Measurements from ENCODE around the gene COL6A1. TPM values are rescaled to one million over a fixed set of nuclear protein-coding genes. Genes with fewer than 3 reads are reported as not detected.

Gene COL6A1
- total RNA-seq, 6 experiments from 2014 or later, result 350 to 415 (median 382) TPM

- H3K4me1 Mint-ChIP-seq (ENCODE audit: low read depth), result no peaks in the 10 kb centered on the region; the same call in 1 of the 2 replicates
- H3K36me3 Mint-ChIP-seq (ENCODE audit: low read depth), result peaks cover 6% of the 10 kb centered on the region
- no peak overlapping the region for H3K4me3 Mint-ChIP-seq
- TF ChIP-seq, protein P1, sequence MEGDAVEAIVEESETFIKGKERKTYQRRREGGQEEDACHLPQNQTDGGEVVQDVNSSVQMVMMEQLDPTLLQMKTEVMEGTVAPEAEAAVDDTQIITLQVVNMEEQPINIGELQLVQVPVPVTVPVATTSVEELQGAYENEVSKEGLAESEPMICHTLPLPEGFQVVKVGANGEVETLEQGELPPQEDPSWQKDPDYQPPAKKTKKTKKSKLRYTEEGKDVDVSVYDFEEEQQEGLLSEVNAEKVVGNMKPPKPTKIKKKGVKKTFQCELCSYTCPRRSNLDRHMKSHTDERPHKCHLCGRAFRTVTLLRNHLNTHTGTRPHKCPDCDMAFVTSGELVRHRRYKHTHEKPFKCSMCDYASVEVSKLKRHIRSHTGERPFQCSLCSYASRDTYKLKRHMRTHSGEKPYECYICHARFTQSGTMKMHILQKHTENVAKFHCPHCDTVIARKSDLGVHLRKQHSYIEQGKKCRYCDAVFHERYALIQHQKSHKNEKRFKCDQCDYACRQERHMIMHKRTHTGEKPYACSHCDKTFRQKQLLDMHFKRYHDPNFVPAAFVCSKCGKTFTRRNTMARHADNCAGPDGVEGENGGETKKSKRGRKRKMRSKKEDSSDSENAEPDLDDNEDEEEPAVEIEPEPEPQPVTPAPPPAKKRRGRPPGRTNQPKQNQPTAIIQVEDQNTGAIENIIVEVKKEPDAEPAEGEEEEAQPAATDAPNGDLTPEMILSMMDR (IDR thresholded peaks at IDR 0.05), result no peak
- H3K27ac Mint-ChIP-seq, result no peak overlapping the region
- no peaks in the 10 kb centered on the region for H3K9me3 Mint-ChIP-seq
- H3K27me3 Mint-ChIP-seq (ENCODE audit: insufficient read depth), result no peaks in the 10 kb centered on the region; the same call in none of the 2 replicates
- DNase-seq, result no peak
These were observed 16.1 kb downstream of the COL6A1 start for GRCh38 chr21:45997495-45998275.

GRCh38 chr21:45998276-45998701 is 16.7 kb downstream of the COL6A1 start:
- peaks cover 6% of the 10 kb centered on the region for H3K36me3 Mint-ChIP-seq (ENCODE audit: low read depth)
- H3K4me3 Mint-ChIP-seq, result no peak overlapping the region
- no peak for DNase-seq
- peaks cover 4% of the 10 kb centered on the region for H3K27me3 Mint-ChIP-seq (ENCODE audit: insufficient read depth)
- no peaks in the 10 kb centered on the region; the same call in 1 of the 2 replicates for H3K4me1 Mint-ChIP-seq (ENCODE audit: low read depth)
- no peak overlapping the region for H3K27ac Mint-ChIP-seq
- H3K9me3 Mint-ChIP-seq, result no peaks in the 10 kb centered on the region
- TF ChIP-seq, protein P1 (IDR thresholded peaks at IDR 0.05), result no peak

GRCh38 chr21:45998871-45999580 is 17.5 kb downstream of the COL6A1 start:
- Mint-ChIP-seq H3K27me3 (ENCODE audit: insufficient read depth) (peaks cover 4% of the 10 kb centered on the region), H3K27ac (no peak overlapping the region), H3K4me1 (ENCODE audit: low read depth) (no peaks in the 10 kb centered on the region; the same call in 1 of the 2 replicates), H3K4me3 (no peak overlapping the region), H3K9me3 (no peaks in the 10 kb centered on the region), H3K36me3 (ENCODE audit: low read depth) (peaks cover 6% of the 10 kb centered on the region)
- no peak for DNase-seq
- TF ChIP-seq, protein P1 (IDR thresholded peaks at IDR 0.05), result no peak

DNA sequence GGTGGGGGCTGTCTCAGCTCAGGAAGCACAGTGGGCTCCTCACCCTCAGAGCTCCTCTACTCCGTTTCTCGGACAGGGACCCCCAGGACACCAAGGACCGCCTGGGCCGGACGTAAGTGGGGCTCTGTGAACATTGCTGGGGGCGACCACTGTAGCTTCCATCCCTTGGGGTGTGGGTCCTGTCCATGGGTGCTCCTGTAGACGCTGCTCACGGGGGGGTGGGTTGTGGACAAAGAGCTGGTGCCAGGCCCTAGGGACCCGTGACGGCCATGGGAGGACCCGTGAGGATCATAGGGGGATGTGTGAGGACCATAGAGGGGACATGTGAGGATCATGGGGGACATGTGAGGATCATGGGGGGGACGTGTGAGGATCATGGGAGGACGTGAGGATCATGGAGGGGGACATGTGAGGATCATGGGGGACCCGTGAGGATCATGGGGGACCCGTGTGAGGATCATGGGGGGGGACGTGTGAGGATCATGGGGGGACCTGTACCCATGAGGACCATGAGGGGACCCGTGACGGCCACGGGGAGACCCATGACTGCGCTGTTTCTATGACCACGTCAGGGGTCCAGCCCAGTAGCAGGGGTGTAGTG is 18.1 kb downstream of the COL6A1 start:
- Mint-ChIP-seq H3K9me3 (no peaks in the 10 kb centered on the region), H3K36me3 (ENCODE audit: low read depth) (peaks cover 12% of the 10 kb centered on the region), H3K4me3 (no peak overlapping the region), H3K27me3 (ENCODE audit: insufficient read depth) (peaks cover 4% of the 10 kb centered on the region), H3K4me1 (ENCODE audit: low read depth) (no peaks in the 10 kb centered on the region; the same call in 1 of the 2 replicates), H3K27ac (no peak overlapping the region)
- DNase-seq, result no peak
- TF ChIP-seq, protein P1 (IDR thresholded peaks at IDR 0.05), result no peak

GRCh38 chr21:46000182-46000730 is 18.7 kb downstream of the COL6A1 start:
- no peak overlapping the region for H3K27ac Mint-ChIP-seq
- no peaks in the 10 kb centered on the region for H3K4me1 Mint-ChIP-seq (ENCODE audit: low read depth)

More at GRCh38 chr21:46000182-46000730, 18.7 kb downstream of the COL6A1 start:
- DNase-seq, result no peak
- H3K4me3 Mint-ChIP-seq, result no peak overlapping the region
- H3K9me3 Mint-ChIP-seq, result peaks cover 6% of the 10 kb centered on the region
- peaks cover 4% of the 10 kb centered on the region for H3K27me3 Mint-ChIP-seq (ENCODE audit: insufficient read depth)
- H3K36me3 Mint-ChIP-seq (ENCODE audit: low read depth), result peaks cover 18% of the 10 kb centered on the region
- TF ChIP-seq, protein P1 (IDR thresholded peaks at IDR 0.05), result no peak

Measured in HFFc6 (cell line).